Fibroblast of skin of left biceps (primary cell): Measurements from ENCODE around the gene GLI3.

Source experiments
- DNase-seq, 2 experiments: peaks; one replicate each; pipeline ENCODE4 v3.0.0-alpha.2; 2013; ENCODE audit warnings: low read depth in 2 of 2

Gene GLI3

DNA sequence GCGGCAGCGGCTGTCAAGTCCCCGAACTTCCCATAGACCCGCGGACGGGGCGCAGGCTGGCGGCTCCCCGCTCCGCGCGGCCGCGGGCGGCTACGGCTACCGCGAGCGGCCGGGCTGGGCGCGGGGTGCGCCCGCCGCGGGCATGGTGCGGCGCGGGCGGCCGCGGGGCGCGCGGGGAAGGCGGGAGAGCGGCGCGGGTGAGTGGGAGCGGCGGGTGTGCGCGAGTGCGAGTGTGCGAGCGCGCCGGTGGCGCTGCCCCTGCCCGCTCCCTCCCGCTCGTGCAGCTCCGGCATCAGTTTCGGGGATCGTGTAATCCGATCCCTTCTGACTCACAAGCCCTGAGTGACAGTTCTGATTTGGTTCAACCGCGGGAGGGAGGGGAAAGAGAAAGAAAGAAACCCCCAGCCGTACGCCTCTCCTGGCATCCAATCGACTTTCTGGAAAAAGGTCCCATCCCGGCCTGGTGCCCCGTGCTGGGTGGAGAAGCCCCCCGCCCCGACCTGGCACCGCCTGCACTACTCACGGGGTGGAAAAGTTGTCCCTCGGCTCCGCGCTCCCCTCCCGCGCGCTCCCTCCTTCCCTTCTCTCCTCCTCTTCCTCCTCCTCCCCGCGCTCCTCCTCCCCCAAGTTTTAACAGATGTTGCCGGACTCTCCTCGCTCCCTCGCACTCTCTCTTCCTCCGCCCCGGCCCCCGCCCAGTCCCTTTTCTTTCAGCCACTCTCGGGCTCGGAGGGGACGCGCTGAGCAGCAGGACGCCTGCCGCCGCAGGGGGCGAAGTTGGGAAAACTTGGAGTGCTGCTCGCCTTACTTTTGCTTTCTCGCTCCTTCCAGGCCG, at the start of gene GLI3:
GLI3 (minus strand) TSS at position 234 of the 835 bp plus-strand sequence. CDS start 13,956 bp downstream, outside the sequence.
- DNase-seq, result peak; percentile 88 to 90

DNA sequence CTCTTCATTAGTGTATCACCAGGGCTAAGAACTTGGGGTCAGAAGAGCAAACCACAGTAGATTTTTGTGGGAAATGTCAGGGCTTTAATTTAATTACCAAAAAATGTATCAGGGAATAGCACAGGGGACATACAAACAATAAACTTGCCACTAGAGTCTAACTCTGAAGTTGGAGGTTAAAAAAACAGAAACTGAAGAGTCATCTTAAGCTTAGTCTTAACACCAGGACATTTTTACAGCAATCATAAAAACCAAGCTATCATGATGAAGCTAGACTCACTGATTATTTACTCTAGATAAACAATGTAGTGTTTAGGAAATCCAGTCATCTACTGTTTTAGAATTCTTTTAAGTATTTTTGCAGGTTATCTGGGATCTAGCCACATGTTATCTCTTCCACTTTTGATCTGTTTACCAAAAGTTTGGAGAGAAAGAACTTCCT, 48.4 kb upstream of the GLI3 start:
- DNase-seq, result no peak

DNA sequence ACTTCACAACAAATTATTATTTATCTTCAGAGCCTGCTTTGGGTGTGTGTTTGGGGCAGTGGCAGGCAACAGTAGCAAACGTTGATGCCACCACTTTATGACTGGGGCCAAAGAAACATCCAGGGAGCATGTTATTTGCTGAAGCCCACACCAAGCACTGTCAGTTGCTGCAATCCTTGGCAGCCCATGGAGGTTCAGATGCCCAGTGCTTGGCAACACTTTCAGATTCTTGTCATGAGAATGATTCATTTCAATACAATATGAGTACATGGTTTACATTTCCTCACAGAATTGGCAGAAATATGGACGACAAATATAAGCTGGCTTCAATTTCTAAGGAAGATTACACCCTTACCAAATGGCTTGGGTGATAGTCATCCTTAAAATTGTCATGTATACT, 46.5 kb upstream of the GLI3 start:
- no peak for DNase-seq

DNA sequence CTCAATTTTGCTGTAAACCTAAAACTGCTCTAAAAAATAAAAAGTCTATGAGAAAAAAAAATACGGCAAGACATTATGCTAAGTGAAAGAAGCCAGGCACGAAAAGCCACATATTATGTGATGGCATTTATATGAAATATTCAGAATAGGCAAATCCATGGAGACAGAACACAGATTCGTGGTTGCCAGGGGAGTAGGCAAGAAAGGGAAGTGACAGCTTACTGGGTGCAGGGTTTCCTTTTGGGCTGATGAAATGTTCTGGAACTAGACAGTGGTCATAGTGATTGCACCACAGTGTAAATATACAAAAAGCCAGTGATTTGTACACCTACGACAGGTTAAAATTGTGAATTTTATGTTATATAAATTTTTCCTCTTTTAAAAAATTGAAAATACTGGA, 41.3 kb upstream of the GLI3 start:
- no peak for DNase-seq

DNA sequence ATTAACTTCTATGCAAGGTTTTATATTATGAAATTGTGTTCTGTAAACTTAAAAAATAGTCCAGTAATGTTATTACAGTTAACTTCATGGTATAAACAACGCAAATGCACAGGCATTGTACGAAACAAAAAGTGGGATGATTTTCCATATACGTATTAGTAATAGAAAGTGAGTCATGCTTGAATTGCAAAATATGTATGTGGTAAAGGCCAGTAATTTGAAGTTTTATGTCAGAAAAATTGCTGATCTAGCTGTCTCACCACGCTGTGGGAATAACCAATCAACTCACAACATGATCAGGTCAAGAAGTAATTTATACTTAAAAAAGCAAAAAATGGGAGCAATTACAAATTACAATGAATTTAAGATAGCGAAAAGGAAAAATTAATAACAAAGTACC, 37.0 kb upstream of the GLI3 start:
- peak; percentile 36 to 47 for DNase-seq

DNA sequence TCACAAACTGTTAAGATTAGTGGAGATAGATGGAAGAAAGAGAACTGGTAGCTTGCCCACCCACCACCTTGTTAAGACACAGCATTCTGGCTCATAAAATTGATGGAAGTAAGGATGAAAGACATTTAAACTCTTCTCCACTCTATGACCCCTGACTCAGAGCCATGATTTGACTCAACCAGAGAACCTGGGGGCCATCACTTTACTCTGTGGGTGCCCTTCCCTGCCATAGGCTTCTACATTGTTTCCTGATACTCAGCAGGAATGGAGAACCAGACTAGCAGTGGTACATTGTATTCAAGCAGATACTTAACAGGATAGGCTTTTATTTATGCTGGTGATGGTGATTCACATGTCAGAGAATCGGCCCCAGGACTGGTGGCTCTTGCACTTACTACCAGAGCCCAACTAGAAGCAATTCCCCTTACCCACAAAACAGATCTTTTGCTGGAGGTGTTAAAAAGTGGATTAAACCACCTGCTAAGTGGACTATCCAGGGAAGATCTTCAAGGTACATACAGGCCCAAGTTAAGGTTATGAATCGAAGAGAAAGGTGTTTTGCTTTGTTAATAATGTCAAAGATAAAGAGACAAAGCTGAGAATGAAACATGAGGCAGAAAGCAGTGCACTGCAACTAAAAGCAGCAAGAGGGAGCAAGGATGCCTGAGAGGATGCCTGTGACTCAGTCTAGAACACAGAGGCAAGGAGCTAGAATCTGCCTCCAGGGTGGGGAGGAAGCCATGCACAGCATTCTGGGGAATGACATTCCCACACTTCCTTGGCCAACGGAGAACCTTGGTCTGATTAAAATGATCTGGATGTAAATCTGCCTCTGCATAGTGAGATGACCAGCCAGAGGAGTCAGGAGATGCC, 36.0 kb upstream of the GLI3 start:
- DNase-seq, result peak in 1 of 2 experiments; percentile 27

DNA sequence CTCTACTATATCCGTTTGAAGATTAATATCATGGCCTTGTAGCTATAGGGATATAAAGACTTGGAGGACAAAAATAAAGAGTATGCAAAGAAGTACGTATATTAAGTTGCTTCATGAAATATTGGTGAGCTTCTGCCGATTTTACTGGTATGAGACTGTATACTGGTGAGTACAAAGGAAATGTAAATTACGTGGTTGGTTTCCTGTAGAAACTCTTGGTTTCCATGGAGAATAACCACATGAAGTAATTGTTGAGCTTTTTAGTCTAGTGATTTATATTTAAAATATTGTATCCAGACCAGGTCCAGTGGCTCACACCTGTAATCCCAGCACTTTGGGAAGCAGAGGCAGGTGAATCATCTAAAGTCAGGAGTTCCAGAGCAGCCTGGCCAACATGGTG, 32.2 kb upstream of the GLI3 start:
- DNase-seq, result no peak

DNA sequence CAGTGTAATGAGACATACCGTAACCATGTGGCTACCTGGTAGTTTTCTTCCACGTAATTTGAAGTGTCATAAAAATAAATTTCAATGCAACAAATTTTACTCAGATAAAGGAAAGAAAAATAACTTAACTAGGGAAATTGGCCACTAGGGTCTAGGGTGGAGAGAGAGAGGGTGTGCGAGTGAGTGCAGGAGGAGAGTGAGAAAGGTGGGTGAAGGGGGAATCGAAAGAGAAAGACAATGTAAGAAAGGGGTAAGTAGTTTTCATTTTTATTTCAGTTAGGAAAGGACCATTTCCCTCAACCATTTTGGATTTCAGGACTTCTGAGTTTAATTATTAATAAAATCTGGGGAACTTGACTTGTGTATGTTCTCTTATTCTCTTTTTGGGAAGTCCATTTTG, 27.7 kb upstream of the GLI3 start:
- no peak for DNase-seq

DNA sequence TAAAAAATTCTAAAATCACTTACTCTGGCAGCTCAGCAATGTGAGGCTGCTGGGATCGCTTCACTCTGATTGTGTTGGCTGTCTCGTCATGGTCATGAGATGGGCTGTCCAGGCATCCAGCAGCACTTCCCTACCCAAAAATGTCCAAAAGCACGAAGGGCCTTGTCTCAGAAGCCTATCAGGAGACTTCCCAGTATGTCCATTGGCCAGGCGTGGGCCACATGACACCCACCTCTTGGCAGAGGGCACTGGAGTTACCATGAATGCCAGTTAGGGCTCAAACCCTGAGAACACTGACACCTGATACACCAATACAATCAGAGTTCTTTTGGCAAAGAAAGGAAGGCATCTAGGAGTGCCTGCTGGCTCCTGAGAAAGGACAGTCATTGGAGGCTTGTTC, 27.0 kb upstream of the GLI3 start:
- DNase-seq, result no peak

DNA sequence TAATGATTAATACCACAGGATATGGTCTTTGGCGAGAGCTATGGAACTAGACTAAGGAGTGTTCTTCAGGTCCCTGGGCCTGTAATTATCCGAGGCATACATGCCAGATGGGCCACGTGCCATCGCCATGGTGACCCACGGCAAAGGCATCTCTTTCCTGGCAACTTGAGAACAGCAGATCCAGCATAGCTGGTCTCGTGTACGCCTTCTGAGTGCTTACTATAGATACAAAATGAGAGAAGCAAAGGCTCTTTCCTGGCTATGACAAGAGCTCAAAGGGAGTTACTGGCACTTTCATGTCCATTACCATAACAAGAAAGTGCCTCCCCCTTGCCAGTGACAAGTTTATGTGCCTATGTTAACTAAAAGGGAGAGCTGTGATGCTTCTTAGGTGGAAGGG, 26.0 kb upstream of the GLI3 start:
- peak; percentile 52 to 54 for DNase-seq

DNA sequence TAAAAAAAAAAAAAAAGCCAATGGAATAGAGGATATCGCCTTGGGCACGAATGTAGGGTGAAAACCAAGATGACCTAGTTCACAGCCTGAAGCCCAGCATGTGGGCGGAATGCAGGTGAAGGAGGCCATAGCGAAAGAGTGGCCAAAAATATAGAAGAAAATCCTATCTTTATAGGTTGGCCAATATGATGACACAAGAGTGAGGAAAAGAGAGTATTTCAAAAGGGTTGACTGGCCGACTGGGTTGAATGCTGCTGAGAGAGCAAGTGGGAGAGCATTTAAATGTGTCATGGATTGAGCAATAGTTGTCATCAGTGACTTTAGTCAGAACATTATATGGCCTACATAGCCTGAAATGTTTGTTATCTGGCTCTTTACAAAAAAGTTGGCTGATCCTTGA, 17.2 kb upstream of the GLI3 start:
- no peak for DNase-seq

DNA sequence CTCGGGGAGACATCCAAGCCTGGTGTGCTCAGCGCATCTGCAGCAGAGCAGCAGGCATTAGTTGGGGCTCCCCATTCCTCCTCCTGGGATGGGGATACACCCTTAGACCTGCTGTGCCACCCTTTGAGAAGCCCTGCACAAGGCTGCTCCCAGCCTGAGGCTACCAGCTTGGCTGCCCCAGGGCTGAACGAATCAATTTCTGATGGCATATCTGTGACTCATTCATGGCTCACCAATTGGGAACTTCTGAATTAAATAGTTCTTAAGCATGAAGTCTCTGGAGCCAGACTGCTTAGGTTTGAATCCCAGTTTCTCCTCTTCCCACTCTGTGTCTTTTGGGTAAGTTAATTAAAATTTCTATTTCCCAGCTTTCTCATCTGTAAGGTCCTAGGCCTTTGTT, 16.3 kb upstream of the GLI3 start:
- DNase-seq, result no peak

DNA sequence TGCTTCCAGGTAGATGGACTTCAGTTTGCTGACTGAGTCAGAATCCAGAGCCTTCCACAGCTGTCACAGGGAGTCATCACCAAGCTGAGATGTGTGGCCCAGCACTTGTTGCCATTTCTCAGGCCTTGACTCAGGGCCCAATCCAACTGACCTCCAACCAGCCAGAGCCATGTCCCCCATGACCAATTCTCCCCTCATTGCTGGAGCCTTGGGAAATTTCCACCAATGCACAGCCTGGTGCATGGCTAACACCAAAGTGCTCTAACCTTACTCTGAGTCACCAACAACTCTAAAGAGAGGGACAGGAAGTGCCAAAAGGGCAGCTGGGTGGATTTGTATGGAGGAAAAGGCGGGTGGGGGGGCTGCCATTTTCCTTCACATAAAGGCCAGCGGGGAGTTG, 13.4 kb upstream of the GLI3 start:
- DNase-seq, result no peak

- DNase-seq, result no peak
Measured at GRCh38 chr7:42248579-42248978, 11.6 kb upstream of the GLI3 start.

DNA sequence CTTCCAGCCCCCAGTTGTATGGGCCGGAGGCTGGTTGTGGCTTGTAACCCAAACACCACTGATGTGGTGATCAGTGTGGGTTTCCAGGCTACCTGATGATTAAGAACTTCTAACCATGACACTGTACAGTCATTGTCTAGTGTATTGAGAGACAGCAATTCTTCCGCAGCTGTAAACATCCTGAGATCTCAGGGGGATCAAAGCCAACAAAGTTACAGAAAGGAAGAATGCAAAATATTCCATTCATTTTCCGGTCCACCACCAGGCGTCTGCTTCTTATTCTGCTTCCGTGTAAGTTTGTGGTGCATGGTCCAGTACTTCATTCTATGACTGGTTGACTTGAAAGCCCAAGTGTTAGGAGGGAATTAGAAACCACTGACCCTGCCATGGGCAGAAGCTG, 10.3 kb upstream of the GLI3 start:
- peak; percentile 69 to 76 for DNase-seq

DNA sequence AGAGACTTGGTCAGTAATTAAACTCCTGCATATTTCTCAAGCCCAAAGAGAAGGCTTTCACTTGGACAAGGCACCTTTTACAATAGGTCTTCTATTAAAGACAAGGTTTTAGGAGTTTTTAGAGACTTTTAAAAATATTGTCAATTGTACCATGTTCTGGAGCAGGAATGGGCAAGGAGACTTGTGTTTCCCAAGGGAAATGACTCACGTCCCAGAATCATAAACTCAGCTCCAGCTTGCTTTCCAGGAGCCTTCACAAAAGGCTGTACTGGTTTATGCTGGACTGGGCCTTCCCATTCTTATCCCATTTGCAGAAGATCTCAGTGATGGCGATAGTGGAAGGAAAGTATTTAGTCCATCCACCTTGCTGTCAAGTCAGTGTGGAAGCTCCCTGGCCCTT, 7.8 kb upstream of the GLI3 start:
- DNase-seq, result no peak

DNA sequence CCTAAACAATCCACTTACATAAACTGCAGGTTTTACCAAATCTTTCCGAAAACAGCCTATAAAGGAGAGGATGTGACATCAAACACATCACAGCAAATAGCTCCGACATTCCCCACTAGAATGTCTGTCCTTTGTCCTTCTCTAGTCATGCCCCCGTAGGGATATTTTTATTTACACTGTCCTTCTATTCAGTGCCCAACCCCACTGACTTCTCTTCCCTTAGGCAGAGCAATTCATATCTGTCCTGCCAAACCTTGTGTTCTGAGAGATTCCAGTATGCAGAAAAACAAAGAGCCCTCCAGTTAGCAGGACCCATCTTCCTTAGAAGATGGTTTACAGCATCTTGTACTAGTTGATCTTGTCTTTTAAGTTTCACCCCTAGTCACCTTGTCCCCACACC, 5.4 kb upstream of the GLI3 start:
- no peak for DNase-seq

DNA sequence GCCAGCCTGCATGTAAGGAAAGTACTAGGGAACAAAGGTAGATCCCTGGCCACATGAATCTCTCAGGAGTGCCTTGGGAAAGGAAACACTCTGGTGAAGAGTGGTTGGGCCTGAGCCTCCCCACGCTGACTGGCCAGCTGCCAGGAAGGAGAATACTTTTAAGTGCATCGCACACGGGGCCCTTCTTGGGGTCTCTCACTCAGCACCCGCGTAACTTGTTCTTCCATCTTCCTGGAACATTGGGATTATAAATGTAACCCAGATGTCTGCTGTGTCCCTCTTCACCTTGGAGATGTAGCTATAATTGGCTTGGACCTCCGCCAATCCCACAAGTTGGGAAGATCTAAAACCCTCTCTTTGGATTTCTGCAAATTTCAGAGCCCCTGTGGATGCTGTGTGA, 4.4 kb upstream of the GLI3 start:
- no peak for DNase-seq

- DNase-seq, result no peak
Measured at GRCh38 chr7:42240416-42240815, 3.4 kb upstream of the GLI3 start.

- DNase-seq, result no peak
Measured at GRCh38 chr7:42238709-42239366, 1.8 kb upstream of the GLI3 start.

DNA sequence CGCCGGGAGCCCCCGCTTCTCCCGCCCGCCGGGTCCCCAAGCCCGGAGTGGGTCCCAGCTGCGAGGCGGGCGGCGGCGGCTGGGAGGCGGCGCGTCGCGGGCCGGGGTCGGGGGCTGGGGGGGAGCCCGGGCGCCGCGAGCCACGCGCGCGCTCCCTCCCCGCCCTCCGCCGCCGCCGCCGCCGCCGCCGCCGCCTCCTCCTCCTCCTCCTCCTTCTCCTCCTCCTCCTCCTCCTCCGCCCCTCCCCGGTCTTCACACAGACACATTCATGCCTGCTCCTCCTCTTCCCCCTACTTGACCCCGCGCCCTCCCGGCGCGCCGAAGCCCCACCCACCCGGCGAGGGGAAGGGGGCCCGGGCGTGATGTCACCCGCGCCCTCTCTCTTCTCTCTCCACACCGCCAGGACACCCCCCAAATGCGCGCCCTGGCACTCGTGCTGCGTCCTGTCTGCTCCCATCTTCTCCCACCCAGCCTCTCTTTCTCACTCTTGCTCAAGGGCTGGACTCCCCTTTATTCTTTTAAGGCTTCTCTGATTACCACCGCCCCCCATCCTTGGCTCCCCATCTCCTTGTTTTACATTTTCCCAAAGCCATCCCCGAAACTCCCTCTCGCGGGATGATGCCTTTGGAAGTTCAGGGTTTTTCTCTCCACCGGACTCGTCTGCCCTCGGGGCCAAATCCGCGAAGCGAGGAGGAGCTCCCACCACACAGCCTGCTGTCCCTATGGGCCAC, 967 bp upstream of the GLI3 start:
- DNase-seq, result no peak
